H1 (cell line): ENCODE measurements around the gene KMT2A. TPM values are rescaled to one million over a fixed set of nuclear protein-coding genes. Genes with fewer than 3 reads are reported as not detected.

Source experiments
- TAF1 ChIP-seq: IDR thresholded peaks from 2 replicates; pipeline ENCODE4 v1.6.1; 2011; ENCODE audit warnings: mild to moderate bottlenecking, low read depth, low read length
- TCF12 ChIP-seq: IDR thresholded peaks from 2 replicates; pipeline ENCODE4 v1.6.1; 2011; ENCODE audit warnings: low read depth, mild to moderate bottlenecking, low read length
- polyA plus RNA-seq, 7 experiments: library from polyadenylated mRNA; depleted of rRNA in 3 of 7; stranded (reverse) in 5 of 7; unstranded in 2 of 7; fragments of >200 nt in 5 of 7; fragments of 200-250 nt in 2 of 7; gene quantifications; 1 replicate in 5 of 7; 2 replicates in 1 of 7; 4 replicates in 1 of 7; pipeline versions ENCODE4 v1.2.1 to v1.2.3, GENCODE V29; 2011 to 2013; ENCODE audit warnings: missing spikeins in 2 of 7, mixed read lengths in 2 of 7
- total RNA-seq: library from RNA; stranded (reverse); fragmentation: NEBNext Ultra II Directional; extraction: Animal tissue kit (Norgen Biotek cat#: 25700); gene quantifications from 2 replicates; pipeline ENCODE4 v1.2.1, GENCODE V29; 2021

KMT2A gene
- total and polyA plus RNA-seq, 2 of the 8 experiments (the other 6 are each of a cell fraction or from before 2014, with no cell fraction given): 35.9 to 62.1 TPM

GRCh38 chr11:118569670-118570069, 133.4 kb downstream of the KMT2A start (continued):
- TF ChIP-seq TAF1 (no peak), TCF12 (no peak)
